Panc1 (cell line): ENCODE measurements around the gene SPO11. TPM values are rescaled to one million over a fixed set of nuclear protein-coding genes. Genes with fewer than 3 reads are reported as not detected.

Experiments used
- ATAC-seq: fragments of 200-7000 bp; cut with Tn5 transposase; 2 replicates; pipeline ENCODE4 v1.9.1; 2020; ENCODE audit warnings: mild to moderate bottlenecking, moderate library complexity
- BruUV-seq: library from RNA; stranded (reverse); fragments of 400-500 nt; replicated peaks from 2 replicates; lab custom pipeline; 2021; lab: Mats Ljungman, UMichigan
- CTCF ChIA-PET: fragments of 300-600 bp; sonication (Branson Sonifier 250); formaldehyde crosslinking; loops from one replicate; lab custom pipeline; 2022; ENCODE audit warnings: antibody characterized with exemption; lab: Charles Lee
- POLR2A ChIA-PET: fragments of 300-600 bp; sonication (Branson Sonifier 250); formaldehyde crosslinking; loops from one replicate; lab custom pipeline; 2022; ENCODE audit warnings: antibody characterized with exemption; lab: Charles Lee
- DNase-seq: peaks from one replicate; pipeline ENCODE4 v3.0.0-alpha.2; 2010; ENCODE audit warnings: low read depth, low spot score
- H3K27ac ChIP-seq: 2 replicates; pipeline ENCODE4 v1.5.1; 2011; ENCODE audit warnings: mild to moderate bottlenecking, low read length, inconsistent platforms
- H3K27me3 ChIP-seq: fragments of 200-500 bp; sonication (Bioruptor generic); 2 replicates; pipeline ENCODE4 v1.6.0; 2014; ENCODE audit warnings: low read length, inconsistent platforms; ENCODE audit not compliant: control insufficient read depth, insufficient read depth
- H3K36me3 ChIP-seq: fragments of 200-500 bp; sonication (Bioruptor generic); 2 replicates; pipeline ENCODE4 v1.5.1; 2014; ENCODE audit warnings: inconsistent platforms, mild to moderate bottlenecking, low read length, moderate library complexity; ENCODE audit not compliant: control insufficient read depth, insufficient read depth
- H3K4me1 ChIP-seq: 2 replicates; pipeline ENCODE4 v1.5.1; 2011; ENCODE audit warnings: inconsistent platforms, mild to moderate bottlenecking, low read length, moderate library complexity; ENCODE audit not compliant: control insufficient read depth, insufficient read depth
- H3K4me3 ChIP-seq, 2 experiments: 2 replicates each; pipeline ENCODE4 v1.5.1; 2011 to 2012; ENCODE audit warnings: low read depth in 2 of 2, low read length in 2 of 2, mild to moderate bottlenecking in 2 of 2, inconsistent platforms in 1 of 2, moderate library complexity in 1 of 2
- H3K9me3 ChIP-seq: fragments of 200-500 bp; sonication (Bioruptor generic); 2 replicates; pipeline ENCODE4 v1.5.1; 2014; ENCODE audit warnings: low read depth, mild to moderate bottlenecking, inconsistent platforms, low read length, moderate library complexity; ENCODE audit not compliant: control insufficient read depth, insufficient read depth
- POLR2AphosphoS5 ChIP-seq: IDR thresholded peaks from 2 replicates; pipeline ENCODE4 v1.6.1; 2012; ENCODE audit warnings: mild to moderate bottlenecking, low read depth, low read length, moderate library complexity
- SIN3A ChIP-seq: IDR thresholded peaks from 2 replicates; pipeline ENCODE4 v1.6.1; 2012; ENCODE audit warnings: low read depth, mild to moderate bottlenecking, low read length, moderate library complexity, borderline replicate concordance; ENCODE audit not compliant: insufficient read depth
- TCF7L2 ChIP-seq: IDR thresholded peaks from 2 replicates; pipeline ENCODE4 v1.6.1; 2011; ENCODE audit warnings: mild to moderate bottlenecking, low read depth, low read length, inconsistent platforms
- in situ Hi-C: cut with HindIII; loops from 2 replicates; pipeline ENCODE4 v1.10.0; 2016; ENCODE audit warnings: low sequenced_read_pairs, low pct_unique_long_range_greater_than_20kb
- intact Hi-C: fragments of 100-400 bp; cut with micrococcal nuclease; formaldehyde crosslinking; loops from one replicate; pipeline ENCODE4 v1.10.0; 2022; ENCODE audit not compliant: unreplicated experiment
- total RNA-seq: library from RNA; stranded (reverse); gene quantifications from one replicate; pipeline ENCODE4 v1.2.1, GENCODE V29; 2021; ENCODE audit not compliant: unreplicated experiment
- TF ChIP-seq, protein P1 (sequence below), 2 experiments: IDR thresholded peaks; 2 replicates each; pipeline ENCODE4 v1.6.1; 2011 to 2012; ENCODE audit warnings: low read depth in 2 of 2, control low read depth in 1 of 2, low read length in 1 of 2, mild to moderate bottlenecking in 1 of 2, moderate library complexity in 1 of 2; ENCODE audit not compliant: insufficient read depth in 1 of 2
- TF ChIP-seq, protein P2 (sequence below): fragments of 450-650 bp; IDR thresholded peaks from 2 replicates; pipeline ENCODE4 v1.5.1; 2017; ENCODE audit warnings: mild to moderate bottlenecking

Gene SPO11
- total RNA-seq, 1 experiment from 2014 or later: not detected

DNA sequence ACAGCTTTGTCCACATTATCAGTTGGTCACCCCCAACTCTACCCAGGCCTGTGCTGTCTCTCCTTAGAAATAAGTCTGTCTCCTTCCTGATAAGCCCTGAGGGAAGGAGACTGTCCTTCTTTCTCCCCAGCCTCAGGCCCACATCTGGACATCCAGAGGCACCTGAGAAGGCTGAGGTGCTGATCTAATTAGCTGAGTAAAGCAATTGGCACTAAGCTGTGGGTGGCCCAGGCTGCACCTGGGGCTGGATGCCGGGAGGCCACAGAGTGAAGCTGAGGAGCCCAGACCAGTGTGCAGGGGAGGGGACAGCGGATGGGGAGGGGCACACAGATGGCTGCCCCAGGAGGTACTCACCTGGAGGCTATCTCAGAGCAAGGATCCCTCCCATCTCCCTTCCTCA lies 37.0 kb upstream of the SPO11 start:
- ATAC-seq (no peak), DNase-seq (no peak)
- ChIA-PET POLR2A (no interaction called here), CTCF (no interaction called here)
- H3K9me3 ChIP-seq: no peaks in the 10 kb centered on the region
- intact Hi-C loops: no loop called here
- H3K27ac ChIP-seq: no peak overlapping the region
- H3K36me3 ChIP-seq: no peaks in the 10 kb centered on the region
- H3K4me1 ChIP-seq: no peaks in the 10 kb centered on the region
- BruUV-seq: no TSS peak
- TF ChIP-seq POLR2AphosphoS5 (no peak), TCF7L2 (no peak), SIN3A (no peak)
- TF ChIP-seq, protein P1, sequence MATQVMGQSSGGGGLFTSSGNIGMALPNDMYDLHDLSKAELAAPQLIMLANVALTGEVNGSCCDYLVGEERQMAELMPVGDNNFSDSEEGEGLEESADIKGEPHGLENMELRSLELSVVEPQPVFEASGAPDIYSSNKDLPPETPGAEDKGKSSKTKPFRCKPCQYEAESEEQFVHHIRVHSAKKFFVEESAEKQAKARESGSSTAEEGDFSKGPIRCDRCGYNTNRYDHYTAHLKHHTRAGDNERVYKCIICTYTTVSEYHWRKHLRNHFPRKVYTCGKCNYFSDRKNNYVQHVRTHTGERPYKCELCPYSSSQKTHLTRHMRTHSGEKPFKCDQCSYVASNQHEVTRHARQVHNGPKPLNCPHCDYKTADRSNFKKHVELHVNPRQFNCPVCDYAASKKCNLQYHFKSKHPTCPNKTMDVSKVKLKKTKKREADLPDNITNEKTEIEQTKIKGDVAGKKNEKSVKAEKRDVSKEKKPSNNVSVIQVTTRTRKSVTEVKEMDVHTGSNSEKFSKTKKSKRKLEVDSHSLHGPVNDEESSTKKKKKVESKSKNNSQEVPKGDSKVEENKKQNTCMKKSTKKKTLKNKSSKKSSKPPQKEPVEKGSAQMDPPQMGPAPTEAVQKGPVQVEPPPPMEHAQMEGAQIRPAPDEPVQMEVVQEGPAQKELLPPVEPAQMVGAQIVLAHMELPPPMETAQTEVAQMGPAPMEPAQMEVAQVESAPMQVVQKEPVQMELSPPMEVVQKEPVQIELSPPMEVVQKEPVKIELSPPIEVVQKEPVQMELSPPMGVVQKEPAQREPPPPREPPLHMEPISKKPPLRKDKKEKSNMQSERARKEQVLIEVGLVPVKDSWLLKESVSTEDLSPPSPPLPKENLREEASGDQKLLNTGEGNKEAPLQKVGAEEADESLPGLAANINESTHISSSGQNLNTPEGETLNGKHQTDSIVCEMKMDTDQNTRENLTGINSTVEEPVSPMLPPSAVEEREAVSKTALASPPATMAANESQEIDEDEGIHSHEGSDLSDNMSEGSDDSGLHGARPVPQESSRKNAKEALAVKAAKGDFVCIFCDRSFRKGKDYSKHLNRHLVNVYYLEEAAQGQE (IDR thresholded peaks at IDR 0.05; ENCODE audit: insufficient read depth in 1 of 2, low read depth in 2 of 2, low read length in 1 of 2): no peak
- TF ChIP-seq, protein P2, sequence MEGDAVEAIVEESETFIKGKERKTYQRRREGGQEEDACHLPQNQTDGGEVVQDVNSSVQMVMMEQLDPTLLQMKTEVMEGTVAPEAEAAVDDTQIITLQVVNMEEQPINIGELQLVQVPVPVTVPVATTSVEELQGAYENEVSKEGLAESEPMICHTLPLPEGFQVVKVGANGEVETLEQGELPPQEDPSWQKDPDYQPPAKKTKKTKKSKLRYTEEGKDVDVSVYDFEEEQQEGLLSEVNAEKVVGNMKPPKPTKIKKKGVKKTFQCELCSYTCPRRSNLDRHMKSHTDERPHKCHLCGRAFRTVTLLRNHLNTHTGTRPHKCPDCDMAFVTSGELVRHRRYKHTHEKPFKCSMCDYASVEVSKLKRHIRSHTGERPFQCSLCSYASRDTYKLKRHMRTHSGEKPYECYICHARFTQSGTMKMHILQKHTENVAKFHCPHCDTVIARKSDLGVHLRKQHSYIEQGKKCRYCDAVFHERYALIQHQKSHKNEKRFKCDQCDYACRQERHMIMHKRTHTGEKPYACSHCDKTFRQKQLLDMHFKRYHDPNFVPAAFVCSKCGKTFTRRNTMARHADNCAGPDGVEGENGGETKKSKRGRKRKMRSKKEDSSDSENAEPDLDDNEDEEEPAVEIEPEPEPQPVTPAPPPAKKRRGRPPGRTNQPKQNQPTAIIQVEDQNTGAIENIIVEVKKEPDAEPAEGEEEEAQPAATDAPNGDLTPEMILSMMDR: no peak
- peaks cover 9% of the 10 kb centered on the region for H3K27me3 ChIP-seq
- no peak overlapping the region for H3K4me3 ChIP-seq
- in situ Hi-C loops: no loop called here

- Histone ChIP-seq H3K27ac (no peak overlapping the region), H3K27me3 (peaks cover 4% of the 10 kb centered on the region; the same call in 1 of the 2 replicates), H3K9me3 (no peaks in the 10 kb centered on the region), H3K4me1 (no peaks in the 10 kb centered on the region), H3K36me3 (no peaks in the 10 kb centered on the region), H3K4me3 (no peak overlapping the region)
- ATAC-seq: no peak
- POLR2A ChIA-PET: no interaction called here
- BruUV-seq: no TSS peak
- no peak for TF ChIP-seq POLR2AphosphoS5
- no peak for TF ChIP-seq TCF7L2
- no peak for TF ChIP-seq SIN3A
- DNase-seq: no peak
- in situ Hi-C loops: no loop called here
- intact Hi-C loops: no loop called here
- CTCF ChIA-PET: no interaction called here
Observed at GRCh38 chr20:57293995-57294394, 35.6 kb upstream of the SPO11 start.

DNA sequence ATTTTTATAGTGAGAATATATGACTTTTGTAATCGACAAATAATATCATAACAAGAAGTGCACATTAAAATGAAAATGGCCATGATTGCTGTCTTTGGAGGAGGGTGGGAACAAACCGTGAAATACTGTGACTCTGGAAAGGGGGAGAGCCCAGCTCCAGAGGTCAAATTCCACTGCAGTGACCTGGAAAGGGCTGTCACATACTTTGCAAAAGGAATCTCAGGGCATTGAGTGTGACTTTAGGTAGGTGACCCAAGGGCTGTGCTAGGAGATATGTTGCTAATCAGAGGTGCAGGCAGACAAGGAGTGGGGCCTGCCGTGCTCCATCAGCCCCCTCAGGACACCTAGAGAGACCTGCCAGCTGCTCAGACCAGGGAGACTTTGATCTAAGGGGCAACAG lies 35.1 kb upstream of the SPO11 start:
- no TSS peak for BruUV-seq
- intact Hi-C loops: no loop called here
- Histone ChIP-seq H3K27ac (no peak overlapping the region), H3K36me3 (no peaks in the 10 kb centered on the region), H3K4me3 (no peak overlapping the region), H3K9me3 (no peaks in the 10 kb centered on the region), H3K4me1 (no peaks in the 10 kb centered on the region), H3K27me3 (peaks cover 4% of the 10 kb centered on the region; the same call in 1 of the 2 replicates)
- POLR2A ChIA-PET: no interaction called here
- TF ChIP-seq SIN3A (no peak), TCF7L2 (no peak), POLR2AphosphoS5 (no peak)
- TF ChIP-seq, protein P2: no peak
- TF ChIP-seq, protein P1 (IDR thresholded peaks at IDR 0.05; ENCODE audit: insufficient read depth in 1 of 2, low read depth in 2 of 2, low read length in 1 of 2): no peak
- ATAC-seq (no peak), DNase-seq (no peak)
- CTCF ChIA-PET: no interaction called here
- in situ Hi-C loops: no loop called here
